Aortic smooth muscle cell (primary cell): Measurements from ENCODE around the gene NDUFS5. TPM values are rescaled to one million over a fixed set of nuclear protein-coding genes. Genes with fewer than 3 reads are reported as not detected.

Experiments
- total RNA-seq: library from RNA; depleted of rRNA; stranded (reverse); fragments of >200 nt; gene quantifications from 2 replicates; pipeline ENCODE4 v1.2.3, GENCODE V29; 2014

NDUFS5 gene
- total RNA-seq, result 751 and 785 TPM in 2 replicates

GRCh38 chr1:39026051-39026865, at the start of gene NDUFS5:
TSS of gene NDUFS5 (plus strand) at chr1:39026350. CDS start at chr1:39028725, 2,375 bp downstream.

GRCh38 chr1:38990738-38991637, 35.2 kb upstream of the NDUFS5 start, which contains the start of gene AKIRIN1:
TSS of gene AKIRIN1 (plus strand) at chr1:38991276. CDS start at chr1:38991381, 105 bp downstream.

Other genes with a start within 250 kb of the NDUFS5 start
- gene RRAGC, start 166.6 kb upstream of the NDUFS5 start, total RNA-seq, result 18.6 and 31.3 TPM in 2 replicates
- gene MYCBP, start 153.0 kb upstream of the NDUFS5 start, total RNA-seq, result 3.0 and 4.4 TPM in 2 replicates
- gene GJA9, start 144.8 kb upstream of the NDUFS5 start, total RNA-seq, result not detected in 2 replicates
- 0.50 and 0.79 TPM in 2 replicates for gene RHBDL2, start 84.5 kb upstream of the NDUFS5 start, total RNA-seq
- gene AKIRIN1, start 35.1 kb upstream of the NDUFS5 start, total RNA-seq, result 24.3 and 30.0 TPM in 2 replicates
- gene MACF1, start 178.3 kb downstream of the NDUFS5 start, total RNA-seq, result 344 and 375 TPM in 2 replicates